HEK293T (cell line): Measurements from ENCODE around the gene RHD.
"Not testable (repeated sequence)": the region's sequence is repeated elsewhere in the genome, so short reads cannot be mapped to it uniquely, and the experiment has no call there.

Source experiments
- FOXA1 ChIP-seq: fragments of 450-650 bp; IDR thresholded peaks from 2 replicates; pipeline ENCODE4 v1.6.1; 2016; ENCODE audit warnings: mild to moderate bottlenecking
- FOXK2 ChIP-seq: fragments of 450-650 bp; IDR thresholded peaks from 2 replicates; pipeline ENCODE4 v1.6.1; 2016; ENCODE audit warnings: mild to moderate bottlenecking
- SP1 ChIP-seq: fragments of 450-650 bp; IDR thresholded peaks from 2 replicates; pipeline ENCODE4 v1.6.1; 2017

DNA sequence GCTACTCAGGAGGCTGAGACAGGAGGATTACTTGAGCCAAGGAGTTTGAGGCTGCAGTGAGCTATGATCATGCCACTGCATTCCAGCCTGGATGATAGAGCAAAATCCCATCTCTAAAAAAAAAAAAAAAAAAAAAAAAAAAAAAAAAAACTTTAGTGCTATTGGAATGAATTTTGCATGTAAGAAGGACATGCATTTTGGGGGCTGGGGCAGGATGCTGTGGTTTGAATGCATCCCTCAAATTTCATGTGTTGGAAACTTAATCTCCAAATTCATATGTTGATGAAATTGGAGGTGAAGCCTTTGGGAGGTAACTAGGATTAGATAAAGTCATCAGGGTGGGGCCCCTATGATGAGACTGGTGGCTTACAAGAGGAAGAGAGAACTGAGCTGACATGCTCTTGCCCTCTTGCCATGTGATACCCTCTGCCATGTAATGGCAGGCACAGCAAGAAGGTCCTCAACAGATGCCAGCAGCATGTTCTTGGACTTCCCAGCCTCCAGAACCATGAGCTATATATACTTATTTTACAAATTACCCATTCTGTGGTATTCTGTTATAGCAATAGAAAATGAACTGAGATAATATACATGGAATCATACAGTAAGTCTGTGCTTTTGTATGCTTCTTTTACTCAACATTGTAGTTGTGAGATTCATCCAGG, 40.6 kb downstream of the RHD start:
- TF ChIP-seq FOXA1, FOXK2, SP1: not testable (repeated sequence)
